ENCODE data around the gene KLRC2.
"Not testable (repeated sequence)": the region's sequence is repeated elsewhere in the genome, so short reads cannot be mapped to it uniquely, and the experiment has no call there.

Gene KLRC2

GRCh38 chr12:10454531-10454930, 18.7 kb upstream of the KLRC2 start:
- no peak overlapping the region for H3K9ac ChIP-seq (ENCODE audit: low read length)
- peaks cover 20% of the 10 kb centered on the region for H3K4me1 ChIP-seq (ENCODE audit: insufficient read depth, low read length, severe bottlenecking)
- no peaks in the 10 kb centered on the region for H3K9me2 ChIP-seq (ENCODE audit: low read depth, low read length)
- TF ChIP-seq EZH2 (IDR thresholded peaks at IDR 0.05; ENCODE audit: borderline replicate concordance, low read length) = no peak
- TF ChIP-seq CTCF (IDR thresholded peaks at IDR 0.05; ENCODE audit: low read length) = no peak
- H3K27me3 ChIP-seq (ENCODE audit: insufficient read depth, low read length) = no peaks in the 10 kb centered on the region
- H3K79me2 ChIP-seq (ENCODE audit: insufficient read depth, low read length) = no peaks in the 10 kb centered on the region
- H3K4me2 ChIP-seq (ENCODE audit: low read length) = no peak overlapping the region
- no peaks in the 10 kb centered on the region for H4K20me1 ChIP-seq (ENCODE audit: insufficient read depth, low read length)
- H3K4me3 ChIP-seq (ENCODE audit: low read depth, low read length, poor library complexity, severe bottlenecking) = no peak overlapping the region
- H3F3A ChIP-seq (ENCODE audit: insufficient read depth, low read length) = no peaks in the 10 kb centered on the region
- peak overlapping the region; percentile 45 for H3K27ac ChIP-seq (ENCODE audit: low read depth, low read length, poor library complexity, severe bottlenecking)
- no peak overlapping the region for H2AFZ ChIP-seq (ENCODE audit: low read length)
- H3K9me3 ChIP-seq (ENCODE audit: low read length) = peaks cover 16% of the 10 kb centered on the region
- no peaks in the 10 kb centered on the region; the same call in 1 of the 2 replicates for H3K36me3 ChIP-seq (ENCODE audit: insufficient read depth, low read length)

GRCh38 chr12:10453156-10453555, 17.3 kb upstream of the KLRC2 start, which contains the start of gene KLRC1:
Gene KLRC1, minus strand, starts transcription at chr12:10453377. Its CDS starts 2,221 bp downstream, at chr12:10451156.
- peak within 1 kb of the TSS; percentile 54; the same call in 1 of the 2 replicates for H2AFZ ChIP-seq (ENCODE audit: low read length)
- H3K27me3 ChIP-seq (ENCODE audit: insufficient read depth, low read length) = no peaks in the 10 kb centered on the region
- H3K9ac ChIP-seq (ENCODE audit: low read length) = no peak within 1 kb of the TSS
- TF ChIP-seq EZH2 (IDR thresholded peaks at IDR 0.05; ENCODE audit: borderline replicate concordance, low read length) = no peak
- TF ChIP-seq CTCF (IDR thresholded peaks at IDR 0.05; ENCODE audit: low read length) = no peak
- no peaks in the 10 kb centered on the region for H4K20me1 ChIP-seq (ENCODE audit: insufficient read depth, low read length)
- H3K4me2 ChIP-seq (ENCODE audit: low read length) = no peak within 1 kb of the TSS
- no peaks in the 10 kb centered on the region for H3F3A ChIP-seq (ENCODE audit: insufficient read depth, low read length)
- no peaks in the 10 kb centered on the region for H3K9me2 ChIP-seq (ENCODE audit: low read depth, low read length)
- peaks cover 14% of the 10 kb centered on the region for H3K9me3 ChIP-seq (ENCODE audit: low read length)
- no peaks in the 10 kb centered on the region; the same call in 1 of the 2 replicates for H3K36me3 ChIP-seq (ENCODE audit: insufficient read depth, low read length)
- peaks cover 20% of the 10 kb centered on the region for H3K4me1 ChIP-seq (ENCODE audit: insufficient read depth, low read length, severe bottlenecking)
- H3K79me2 ChIP-seq (ENCODE audit: insufficient read depth, low read length) = no peaks in the 10 kb centered on the region
- no peak within 1 kb of the TSS for H3K4me3 ChIP-seq (ENCODE audit: low read depth, low read length, poor library complexity, severe bottlenecking)
- H3K27ac ChIP-seq (ENCODE audit: low read depth, low read length, poor library complexity, severe bottlenecking) = peak within 1 kb of the TSS; percentile 45

- Histone ChIP-seq H3K27ac (ENCODE audit: low read depth, low read length, poor library complexity, severe bottlenecking) (no peak overlapping the region), H3F3A (ENCODE audit: insufficient read depth, low read length) (no peaks in the 10 kb centered on the region), H3K9ac (ENCODE audit: low read length) (no peak overlapping the region), H3K4me1 (ENCODE audit: insufficient read depth, low read length, severe bottlenecking) (peaks cover 3% of the 10 kb centered on the region), H3K9me3 (ENCODE audit: low read length) (no peaks in the 10 kb centered on the region), H4K20me1 (ENCODE audit: insufficient read depth, low read length) (no peaks in the 10 kb centered on the region), H3K79me2 (ENCODE audit: insufficient read depth, low read length) (no peaks in the 10 kb centered on the region), H3K9me2 (ENCODE audit: low read depth, low read length) (no peaks in the 10 kb centered on the region), H2AFZ (ENCODE audit: low read length) (no peak overlapping the region), H3K4me3 (ENCODE audit: low read depth, low read length, poor library complexity, severe bottlenecking) (no peak overlapping the region), H3K27me3 (ENCODE audit: insufficient read depth, low read length) (no peaks in the 10 kb centered on the region), H3K4me2 (ENCODE audit: low read length) (no peak overlapping the region), H3K36me3 (ENCODE audit: insufficient read depth, low read length) (no peaks in the 10 kb centered on the region)
- TF ChIP-seq CTCF (IDR thresholded peaks at IDR 0.05; ENCODE audit: low read length) (no peak), EZH2 (IDR thresholded peaks at IDR 0.05; ENCODE audit: borderline replicate concordance, low read length) (no peak)
These were observed 12.4 kb upstream of the KLRC2 start for GRCh38 chr12:10448236-10448635.

GRCh38 chr12:10446052-10446451, 10.2 kb upstream of the KLRC2 start:
- not testable (repeated sequence) for H3K9me3 ChIP-seq (ENCODE audit: low read length); H3K9me2 ChIP-seq (ENCODE audit: low read depth, low read length); H3K79me2 ChIP-seq (ENCODE audit: insufficient read depth, low read length); H3K4me3 ChIP-seq (ENCODE audit: low read depth, low read length, poor library complexity, severe bottlenecking); H3K4me2 ChIP-seq (ENCODE audit: low read length); H3K27ac ChIP-seq (ENCODE audit: low read depth, low read length, poor library complexity, severe bottlenecking); H3K9ac ChIP-seq (ENCODE audit: low read length); H3K4me1 ChIP-seq (ENCODE audit: insufficient read depth, low read length, severe bottlenecking); H3K27me3 ChIP-seq (ENCODE audit: insufficient read depth, low read length); H2AFZ ChIP-seq (ENCODE audit: low read length); H4K20me1 ChIP-seq (ENCODE audit: insufficient read depth, low read length); H3F3A ChIP-seq (ENCODE audit: insufficient read depth, low read length); H3K36me3 ChIP-seq (ENCODE audit: insufficient read depth, low read length)

GRCh38 chr12:10441144-10441543, 5.3 kb upstream of the KLRC2 start:
- H3F3A ChIP-seq (ENCODE audit: insufficient read depth, low read length); H3K4me3 ChIP-seq (ENCODE audit: low read depth, low read length, poor library complexity, severe bottlenecking); H3K4me1 ChIP-seq (ENCODE audit: insufficient read depth, low read length, severe bottlenecking); H3K9me2 ChIP-seq (ENCODE audit: low read depth, low read length); H2AFZ ChIP-seq (ENCODE audit: low read length); H3K79me2 ChIP-seq (ENCODE audit: insufficient read depth, low read length); H3K4me2 ChIP-seq (ENCODE audit: low read length); H3K9me3 ChIP-seq (ENCODE audit: low read length); H3K27me3 ChIP-seq (ENCODE audit: insufficient read depth, low read length); H3K27ac ChIP-seq (ENCODE audit: low read depth, low read length, poor library complexity, severe bottlenecking); H4K20me1 ChIP-seq (ENCODE audit: insufficient read depth, low read length); H3K9ac ChIP-seq (ENCODE audit: low read length); H3K36me3 ChIP-seq (ENCODE audit: insufficient read depth, low read length): not testable (repeated sequence)
